ENCODE data around the gene TBL2.
A peak's percentile ranks its signal among the peaks of the same experiment; 100 is the strongest.
"Not testable (repeated sequence)": the region's sequence is repeated elsewhere in the genome, so short reads cannot be mapped to it uniquely, and the experiment has no call there.

The TBL2 gene

GRCh38 chr7:73535918-73536317 lies 42.5 kb downstream of the TBL2 start:
- not testable (repeated sequence) for DNase-seq (ENCODE audit: low read depth, low spot score)

GRCh38 chr7:73533742-73534141 lies 44.6 kb downstream of the TBL2 start:
- no peak for DNase-seq (ENCODE audit: low read depth, low spot score)

- no peak for DNase-seq (ENCODE audit: low read depth, low spot score)
These were observed 46.2 kb downstream of the TBL2 start for GRCh38 chr7:73532224-73532623.

GRCh38 chr7:73530800-73531199 lies 47.6 kb downstream of the TBL2 start:
- DNase-seq (ENCODE audit: low read depth, low spot score) = no peak

- peak; percentile 74 for DNase-seq (ENCODE audit: low read depth, low spot score)
These were observed 51.2 kb downstream of the TBL2 start for GRCh38 chr7:73526896-73527821.

GRCh38 chr7:73526158-73526494 lies 52.3 kb downstream of the TBL2 start:
- DNase-seq (ENCODE audit: low read depth, low spot score) = not testable (repeated sequence)

GRCh38 chr7:73522105-73522872 lies 56.1 kb downstream of the TBL2 start, which contains the start of gene BAZ1B:
TSS of gene BAZ1B (minus strand) at chr7:73522293. CDS start at chr7:73521933, 360 bp downstream.
- DNase-seq (ENCODE audit: low read depth, low spot score) = peak; percentile 99

- DNase-seq (ENCODE audit: low read depth, low spot score) = peak; percentile 54
These were observed 56.7 kb downstream of the TBL2 start for GRCh38 chr7:73521636-73522104.

- peak; percentile 58 for DNase-seq (ENCODE audit: low read depth, low spot score)
These were observed 57.4 kb downstream of the TBL2 start for GRCh38 chr7:73520673-73521635.

GRCh38 chr7:73519867-73520672 lies 58.3 kb downstream of the TBL2 start:
- peak; percentile 44 for DNase-seq (ENCODE audit: low read depth, low spot score)

- no peak for DNase-seq (ENCODE audit: low read depth, low spot score)
These were observed 59.9 kb downstream of the TBL2 start for GRCh38 chr7:73518470-73518869.
